Progenitor cell of endocrine pancreas (in vitro differentiated cells): ENCODE data around the gene ADSL. TPM values are rescaled to one million over a fixed set of nuclear protein-coding genes. Genes with fewer than 3 reads are reported as not detected.

Source experiments
- DNase-seq: peaks from one replicate; pipeline ENCODE4 v3.0.0; 2021; ENCODE audit warnings: low spot score; ENCODE audit not compliant: unreplicated experiment
- H3K27ac Mint-ChIP-seq: 2 replicates; pipeline ENCODE4 v1.8.0; 2021; ENCODE audit warnings: mild to moderate bottlenecking, moderate library complexity, mixed read lengths
- H3K27me3 Mint-ChIP-seq: 2 replicates; pipeline ENCODE4 v1.8.0; 2021; ENCODE audit warnings: mixed read lengths
- H3K36me3 Mint-ChIP-seq: 2 replicates; pipeline ENCODE4 v1.8.0; 2022; ENCODE audit warnings: mixed read lengths; ENCODE audit not compliant: insufficient read depth
- H3K4me1 Mint-ChIP-seq: 2 replicates; pipeline ENCODE4 v1.8.0; 2021; ENCODE audit warnings: low read depth, mixed read lengths
- H3K4me3 Mint-ChIP-seq: 2 replicates; pipeline ENCODE4 v1.8.0; 2021; ENCODE audit warnings: low read depth, mild to moderate bottlenecking, moderate library complexity, mixed read lengths
- H3K9me3 Mint-ChIP-seq: 2 replicates; pipeline ENCODE4 v1.8.0; 2021; ENCODE audit warnings: low read depth, mixed read lengths
- CTCF ChIP-seq: fragments of 200-600 bp; sonication (generic); IDR thresholded peaks from one replicate; pipeline ENCODE4 v1.5.0; 2021; ENCODE audit warnings: antibody characterized with exemption, mild to moderate bottlenecking; ENCODE audit not compliant: unreplicated experiment
- total RNA-seq: library from RNA; stranded (reverse); gene quantifications from 2 replicates; pipeline ENCODE4 v1.2.1, GENCODE V29; 2021

The ADSL gene
- total RNA-seq, 1 donor from 2014 or later = 85.0 TPM

GRCh38 chr22:40313007-40313406 lies 33.3 kb upstream of the ADSL start:
- Mint-ChIP-seq H3K4me3 (no peak overlapping the region), H3K4me1 (no peaks in the 10 kb centered on the region), H3K27me3 (no peaks in the 10 kb centered on the region), H3K27ac (no peak overlapping the region), H3K36me3 (peaks cover 44% of the 10 kb centered on the region), H3K9me3 (no peaks in the 10 kb centered on the region)
- no peak for TF ChIP-seq CTCF
- no peak for DNase-seq

- Mint-ChIP-seq H3K4me1 (no peaks in the 10 kb centered on the region), H3K27ac (no peak overlapping the region), H3K27me3 (no peaks in the 10 kb centered on the region), H3K36me3 (peaks cover 46% of the 10 kb centered on the region), H3K4me3 (no peak overlapping the region), H3K9me3 (no peaks in the 10 kb centered on the region)
- no peak for DNase-seq
- no peak for TF ChIP-seq CTCF
Measured at GRCh38 chr22:40314041-40314440, 32.3 kb upstream of the ADSL start.

- no peak overlapping the region for H3K27ac Mint-ChIP-seq
Measured at GRCh38 chr22:40320687-40321086, 25.6 kb upstream of the ADSL start.

GRCh38 chr22:40322021-40322420 lies 24.3 kb upstream of the ADSL start:
- Mint-ChIP-seq H3K9me3 (no peaks in the 10 kb centered on the region), H3K4me1 (peaks cover 7% of the 10 kb centered on the region), H3K4me3 (no peak overlapping the region), H3K27ac (peak overlapping the region; percentile 52), H3K36me3 (peaks cover 46% of the 10 kb centered on the region), H3K27me3 (no peaks in the 10 kb centered on the region)
- no peak for TF ChIP-seq CTCF
- DNase-seq = no peak

More at GRCh38 chr22:40320687-40321086, 25.6 kb upstream of the ADSL start:
- TF ChIP-seq CTCF = no peak
- Mint-ChIP-seq H3K9me3 (no peaks in the 10 kb centered on the region), H3K27me3 (no peaks in the 10 kb centered on the region), H3K4me1 (no peaks in the 10 kb centered on the region), H3K4me3 (no peak overlapping the region), H3K36me3 (peaks cover 54% of the 10 kb centered on the region)
- DNase-seq = no peak

- Mint-ChIP-seq H3K27me3 (no peaks in the 10 kb centered on the region), H3K36me3 (peaks cover 39% of the 10 kb centered on the region), H3K4me3 (no peak overlapping the region), H3K4me1 (peaks cover 15% of the 10 kb centered on the region), H3K9me3 (no peaks in the 10 kb centered on the region), H3K27ac (no peak overlapping the region)
- no peak for DNase-seq
- TF ChIP-seq CTCF = no peak
Measured at GRCh38 chr22:40322818-40323447, 23.4 kb upstream of the ADSL start.
